HG02852 (cell line): ENCODE results near the gene SFTPD.
A peak's percentile ranks its signal among the peaks of the same experiment; 100 is the strongest.

ENCODE experiments used
- ATAC-seq: cut with Tn5 transposase; IDR thresholded peaks from one replicate; pipeline ENCODE4 v1.9.1; 2021; ENCODE audit warnings: mild to moderate bottlenecking, moderate library complexity; ENCODE audit not compliant: unreplicated experiment

Gene SFTPD

DNA sequence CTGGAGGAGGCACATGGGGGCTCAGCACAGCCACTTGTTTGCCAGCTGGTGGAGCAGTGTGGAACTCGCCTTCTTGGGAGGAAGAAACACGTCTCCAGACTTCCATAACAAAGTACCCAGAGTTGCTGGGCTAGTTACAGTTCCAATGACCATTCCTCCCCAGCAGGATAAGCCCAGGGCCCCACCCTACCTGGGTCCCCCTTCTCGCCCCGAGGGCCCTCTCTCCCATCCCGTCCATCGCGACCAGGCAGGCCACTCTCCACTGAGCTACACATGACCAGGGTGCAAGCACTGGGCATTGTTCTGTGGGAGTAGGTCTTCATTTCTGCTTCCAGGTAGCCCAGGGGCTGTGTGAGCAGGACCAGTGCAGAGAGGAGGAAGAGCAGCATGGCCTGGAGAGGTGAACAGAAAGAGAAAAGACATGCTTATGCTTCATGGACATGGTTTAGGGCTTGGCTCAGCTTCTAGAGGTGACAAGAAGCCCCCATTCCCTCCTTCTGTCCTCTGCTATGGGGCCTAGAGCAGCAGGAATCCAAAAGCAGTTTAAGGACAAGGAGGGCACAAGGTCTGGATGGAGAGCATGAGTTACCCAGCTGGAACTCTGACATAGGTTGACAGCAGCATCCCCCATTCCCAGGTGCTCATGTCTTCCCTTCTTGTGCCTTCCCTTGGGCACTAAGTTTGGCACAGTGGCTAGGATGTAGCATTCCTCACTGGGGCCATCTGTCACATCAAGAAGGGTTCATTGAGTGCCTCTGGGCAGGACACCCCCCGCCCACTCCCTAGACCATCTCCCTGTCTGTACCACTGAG, 2.4 kb downstream of the SFTPD start:
- no peak for ATAC-seq

DNA sequence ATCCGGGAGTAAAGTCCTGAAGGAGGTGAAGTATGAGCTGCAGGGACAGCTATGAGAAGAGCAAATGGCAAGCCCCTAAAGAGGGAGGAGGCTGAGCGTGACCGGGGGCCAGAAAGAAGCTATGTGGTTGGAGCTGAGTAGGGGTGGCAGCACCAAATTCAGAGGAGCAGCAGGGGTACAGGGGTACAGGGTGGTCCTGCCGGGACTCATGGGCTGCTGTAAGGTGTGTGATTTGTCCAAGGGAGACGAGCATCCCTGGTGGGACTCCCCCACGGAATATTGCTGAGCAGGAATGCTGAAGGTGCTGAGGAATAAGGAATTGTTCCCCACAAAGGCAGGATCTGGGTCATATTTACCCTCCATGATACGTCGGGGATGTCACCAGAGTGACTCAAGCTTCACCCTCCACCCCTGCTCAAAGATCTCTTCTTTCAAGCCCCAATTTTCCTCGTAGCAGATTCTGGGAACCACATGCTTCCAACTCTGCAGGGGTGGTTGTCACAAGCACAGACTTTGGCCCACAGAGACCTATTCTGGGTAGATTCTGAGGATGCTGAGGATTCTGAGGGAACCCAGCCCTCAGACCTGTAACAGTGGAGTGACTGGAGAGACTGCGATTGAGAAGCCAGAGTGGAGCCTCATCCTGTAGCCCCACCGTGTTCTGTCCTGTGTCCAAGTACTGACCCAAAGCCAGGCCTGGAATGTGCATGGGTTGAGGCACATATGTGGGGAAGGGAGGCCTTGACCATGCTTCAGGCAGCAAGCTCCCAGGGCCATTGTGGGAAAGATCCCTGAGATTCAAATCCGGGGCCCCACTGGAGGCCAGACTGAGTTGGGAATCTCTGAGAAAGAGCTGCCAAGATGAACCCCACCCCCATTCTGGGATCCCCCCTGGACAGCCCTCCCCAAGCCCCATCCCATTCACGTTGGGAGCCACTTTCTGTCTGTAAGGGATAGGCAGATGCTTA, 4.2 kb downstream of the SFTPD start:
- ATAC-seq = no peak

DNA sequence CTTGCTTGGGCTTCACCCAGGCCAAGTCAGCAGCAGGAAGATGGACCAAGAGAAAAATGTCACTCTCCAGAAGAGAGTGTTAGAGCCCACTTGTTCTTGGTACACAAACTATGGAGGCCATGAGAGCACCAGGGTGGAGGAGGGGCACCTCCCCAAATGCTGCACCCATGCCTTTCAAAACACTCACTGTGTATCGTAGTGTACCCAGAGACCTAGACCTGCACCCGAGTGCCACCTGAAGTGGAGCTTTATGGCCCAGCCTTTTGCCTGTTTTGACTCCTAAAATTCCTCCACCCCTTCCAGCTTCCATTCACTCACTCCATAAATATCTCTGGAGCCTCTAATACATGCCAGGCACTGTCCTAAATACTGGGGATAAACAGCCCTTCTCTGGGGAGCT, 5.0 kb downstream of the SFTPD start:
- ATAC-seq = no peak

DNA sequence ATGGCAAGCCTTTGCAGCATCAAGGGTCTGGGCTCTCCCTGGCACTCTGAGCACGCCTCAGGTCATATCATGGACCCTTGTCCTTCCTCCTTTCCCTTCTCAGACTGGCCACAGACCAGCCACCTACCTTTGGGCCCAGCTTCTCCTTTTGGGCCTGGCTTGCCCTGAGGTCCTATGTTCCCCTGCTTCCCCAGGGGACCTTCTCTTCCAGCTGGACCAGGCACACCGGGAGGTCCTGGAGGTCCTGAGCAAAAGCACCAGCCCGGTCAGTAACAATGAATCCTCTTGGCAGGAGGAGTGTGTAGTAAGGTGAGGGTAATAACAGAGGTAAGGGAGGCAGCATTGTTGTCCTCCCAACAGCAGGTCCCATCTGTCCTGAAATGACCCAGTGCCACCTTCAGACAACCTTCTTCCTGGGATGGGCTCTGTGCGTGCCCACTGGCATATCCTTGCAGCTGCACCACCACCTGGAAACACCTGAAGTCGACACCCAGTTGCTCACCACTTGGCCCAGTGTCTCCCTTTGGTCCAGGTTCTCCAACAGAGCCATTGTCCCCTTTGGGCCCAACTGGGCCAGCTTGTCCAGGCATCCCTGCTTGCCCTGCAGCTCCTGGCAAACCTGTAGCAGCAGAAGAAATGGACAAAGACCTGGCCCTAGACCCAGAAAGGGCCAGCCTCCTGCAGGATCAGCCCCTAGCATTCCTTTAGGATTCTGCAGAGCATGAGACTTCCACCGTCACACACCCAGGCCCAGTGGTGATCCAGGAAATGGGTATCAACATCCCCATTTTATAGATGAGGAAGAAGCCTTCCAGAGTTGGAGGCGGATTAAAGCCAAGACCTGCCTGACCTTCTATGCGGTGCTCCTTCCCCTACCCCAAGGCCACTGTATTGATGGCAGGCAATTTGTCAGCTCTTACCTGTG, 6.4 kb downstream of the SFTPD start:
- ATAC-seq = no peak

DNA sequence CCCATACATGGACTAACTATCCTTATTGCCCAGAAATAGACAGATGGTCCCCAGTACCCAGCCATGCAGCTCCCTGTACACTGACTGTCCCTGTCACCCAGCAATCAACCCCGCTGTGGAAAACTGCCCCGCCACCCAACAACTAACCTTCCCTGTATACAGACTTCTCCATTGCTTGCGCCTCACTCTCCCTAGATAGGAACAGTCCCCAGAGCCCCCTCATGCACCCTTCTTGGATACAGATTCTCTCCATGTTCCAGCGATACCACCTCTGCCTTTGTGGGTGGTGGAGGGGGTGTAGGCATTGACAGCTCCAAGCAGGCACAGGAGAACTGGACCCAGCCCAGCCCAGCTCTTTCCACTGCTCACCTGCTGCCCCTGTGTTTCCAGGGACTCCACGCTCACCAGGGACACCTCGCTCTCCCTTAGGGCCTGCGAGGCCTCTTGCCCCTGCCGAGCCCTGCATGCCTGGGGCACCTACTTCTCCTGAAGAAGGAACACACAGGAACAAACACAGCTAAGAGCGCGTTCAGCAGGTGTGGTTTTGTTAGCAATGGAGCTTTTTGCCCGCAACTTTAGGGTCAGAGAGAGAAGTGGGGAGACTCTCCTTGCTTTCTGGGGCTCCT, 7.2 kb downstream of the SFTPD start:
- ATAC-seq = no peak

DNA sequence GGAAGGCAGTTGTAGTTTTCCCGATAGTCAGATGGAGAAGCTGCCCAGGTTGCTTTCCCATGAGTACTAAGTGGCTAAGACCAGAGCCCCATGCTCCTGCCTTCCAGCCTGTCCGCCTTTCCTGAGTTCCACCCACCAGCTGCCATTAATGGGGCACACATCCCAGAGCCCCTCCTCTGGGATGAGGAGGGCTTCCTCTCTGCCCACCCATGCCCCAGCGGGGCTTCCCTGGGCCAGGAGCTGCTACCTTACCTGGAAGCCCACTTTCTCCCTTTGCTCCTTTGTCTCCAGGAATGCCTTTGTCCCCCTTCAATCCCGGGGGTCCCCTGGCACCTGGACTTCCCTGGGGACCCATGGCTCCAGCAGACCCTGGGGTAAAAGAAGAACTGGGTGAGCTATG, 7.8 kb downstream of the SFTPD start:
- ATAC-seq = no peak

DNA sequence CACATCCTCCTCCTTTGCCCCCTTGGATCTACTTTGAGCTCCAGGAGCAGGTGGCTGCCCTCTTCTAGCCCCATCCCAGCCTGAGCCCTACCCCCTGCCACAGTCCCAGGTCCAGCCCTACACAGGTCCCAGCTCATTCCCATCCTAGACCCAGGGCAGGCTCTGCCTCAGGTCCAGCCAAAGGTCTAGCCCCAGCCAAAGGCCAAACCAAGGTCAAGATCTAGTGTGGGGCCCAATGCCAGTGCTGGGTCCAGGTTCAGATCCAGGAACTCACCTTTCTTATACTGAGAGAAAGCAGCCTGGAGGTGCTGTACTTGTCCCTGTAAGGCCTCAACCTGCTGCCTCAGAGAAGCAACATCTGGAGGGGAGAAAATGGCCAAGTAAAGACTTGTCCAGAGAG, 8.5 kb downstream of the SFTPD start:
- ATAC-seq = no peak

DNA sequence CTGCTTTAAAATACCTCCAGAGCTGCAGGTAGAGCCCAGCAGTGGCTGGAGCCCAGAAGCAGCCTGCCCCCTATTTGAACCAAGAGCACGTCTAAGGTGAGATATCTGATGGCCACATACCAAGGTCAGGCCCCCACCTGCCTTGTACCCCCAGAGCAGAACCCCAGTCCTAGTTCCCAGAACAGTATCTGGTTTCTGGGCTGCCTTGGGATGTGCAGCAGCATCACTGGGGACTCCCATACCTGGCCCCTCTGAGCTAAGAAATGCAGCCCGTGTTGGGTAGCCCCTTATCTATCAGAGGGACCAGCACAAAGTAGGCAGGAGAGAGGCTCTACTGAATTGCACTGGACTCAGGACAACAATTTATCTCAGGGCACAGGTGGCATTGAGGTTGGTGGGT, 8.9 kb downstream of the SFTPD start:
- no peak for ATAC-seq

DNA sequence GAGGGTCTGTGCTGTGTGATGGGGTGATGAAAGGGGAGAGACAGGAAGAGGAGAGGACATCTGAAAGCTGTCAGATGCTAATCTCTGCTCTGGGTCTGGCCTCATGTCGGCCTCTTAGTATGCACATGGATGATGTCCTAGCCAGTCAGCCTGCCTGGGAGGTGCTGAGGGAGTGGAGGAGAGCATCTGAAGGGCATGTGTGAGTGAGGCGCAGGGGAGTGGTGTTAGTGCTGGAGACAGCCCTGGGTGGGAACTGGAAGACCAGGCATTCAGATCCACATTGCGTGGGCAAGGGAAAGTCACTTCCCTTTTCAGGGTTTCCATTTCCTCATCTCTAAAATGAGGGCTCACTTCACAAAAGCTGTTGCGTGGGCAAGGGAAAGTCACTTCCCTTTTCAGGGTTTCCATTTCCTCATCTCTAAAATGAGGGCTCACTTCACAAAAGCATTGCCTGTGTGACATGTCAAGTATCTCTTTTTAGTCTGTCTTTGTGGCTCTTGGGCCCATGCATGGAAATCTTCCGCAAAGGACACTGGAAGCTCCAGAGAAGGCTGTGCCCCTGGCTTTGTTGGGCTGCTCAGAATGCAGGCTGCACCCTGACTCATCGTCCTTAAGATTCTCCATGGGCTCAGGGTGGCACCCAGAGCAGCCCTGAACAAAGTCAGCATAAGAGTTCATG, 10.0 kb downstream of the SFTPD start:
- peak; percentile 70 for ATAC-seq

DNA sequence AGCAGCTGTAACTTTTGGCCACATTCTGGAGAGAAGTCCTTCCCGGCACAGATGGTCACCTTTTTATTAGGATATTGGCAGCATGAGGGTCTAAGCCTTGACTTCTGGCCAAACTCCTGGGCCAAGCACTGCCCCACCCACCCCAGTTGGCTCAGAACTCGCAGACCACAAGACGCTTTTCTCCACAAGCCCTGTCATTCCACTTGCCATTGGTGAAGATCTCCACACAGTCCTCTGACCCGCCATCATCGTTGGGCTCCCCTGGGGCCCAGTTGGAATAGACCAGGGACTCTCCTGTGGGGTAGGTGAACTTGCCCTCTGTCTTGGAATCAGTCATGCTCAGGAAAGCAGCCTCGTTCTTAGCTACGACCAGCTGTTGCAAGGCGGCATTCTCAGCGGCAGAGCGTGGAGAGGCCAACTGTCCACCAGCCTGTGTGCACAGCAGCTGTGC, 11.2 kb downstream of the SFTPD start:
- no peak for ATAC-seq

DNA sequence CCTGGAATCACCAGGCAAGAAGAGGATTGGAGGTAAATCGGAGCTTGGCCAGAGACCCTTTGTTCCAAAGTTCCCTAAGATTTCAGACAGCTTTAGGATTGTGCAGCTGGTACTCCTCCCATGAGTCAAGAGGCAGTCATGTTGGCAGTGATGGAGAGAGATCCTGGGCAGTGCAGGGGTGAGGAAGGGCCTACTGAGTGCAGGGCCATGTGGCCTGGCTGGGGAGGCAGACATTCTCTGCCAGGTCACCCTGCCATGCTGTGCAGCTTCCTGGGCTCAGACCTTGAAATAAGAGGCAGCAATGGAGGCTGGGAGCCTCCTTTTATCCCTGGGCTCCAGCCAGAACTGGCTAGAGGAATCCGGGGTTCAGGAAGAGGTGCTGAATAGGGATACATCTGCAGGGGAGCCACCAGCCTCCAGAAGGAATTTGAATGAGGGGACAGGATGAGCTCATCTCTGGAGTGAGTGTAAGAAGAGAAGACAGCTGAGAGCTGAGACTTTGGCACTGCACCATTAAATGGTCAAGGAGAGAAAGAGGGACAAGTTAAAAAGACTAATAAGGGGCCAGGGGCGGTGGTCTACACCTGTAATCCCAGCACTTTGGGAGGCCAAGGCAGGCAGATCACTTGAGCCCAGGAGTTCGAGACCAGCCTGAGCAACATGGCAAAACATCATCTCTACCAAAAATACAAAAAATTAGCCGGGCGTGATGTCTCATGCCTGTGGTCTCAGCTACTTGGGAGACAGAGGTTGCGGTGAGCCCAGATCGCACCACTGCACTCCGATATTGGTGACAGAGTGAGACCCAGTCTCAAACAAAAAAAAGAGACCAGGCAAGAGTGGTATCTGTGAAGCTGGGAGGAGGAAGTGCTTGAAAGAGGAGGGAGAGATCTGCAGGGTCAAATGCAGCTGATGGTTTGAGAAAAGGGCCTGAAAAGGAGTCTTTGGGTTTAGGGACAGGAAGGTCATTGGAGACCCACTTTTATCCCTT, 12.0 kb downstream of the SFTPD start:
- no peak for ATAC-seq

DNA sequence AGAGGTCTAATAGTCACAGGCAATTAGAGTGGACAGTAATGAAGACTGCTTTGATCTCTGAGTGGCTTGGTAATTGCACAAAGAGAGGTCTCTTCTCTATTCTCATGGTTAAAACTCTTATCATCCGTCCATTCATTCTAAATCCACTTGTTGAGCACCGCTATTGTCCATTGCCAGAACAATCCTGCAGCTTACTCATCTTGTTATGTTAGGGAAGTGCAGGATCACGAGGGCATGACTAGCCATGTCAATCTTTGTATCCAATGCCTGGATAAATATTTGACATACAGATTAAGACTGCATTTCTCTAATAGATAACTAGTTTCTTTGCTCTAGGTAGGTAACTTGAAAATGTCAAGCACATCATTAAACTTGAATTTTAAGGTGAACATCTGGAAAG, 14.9 kb downstream of the SFTPD start:
- ATAC-seq = no peak

DNA sequence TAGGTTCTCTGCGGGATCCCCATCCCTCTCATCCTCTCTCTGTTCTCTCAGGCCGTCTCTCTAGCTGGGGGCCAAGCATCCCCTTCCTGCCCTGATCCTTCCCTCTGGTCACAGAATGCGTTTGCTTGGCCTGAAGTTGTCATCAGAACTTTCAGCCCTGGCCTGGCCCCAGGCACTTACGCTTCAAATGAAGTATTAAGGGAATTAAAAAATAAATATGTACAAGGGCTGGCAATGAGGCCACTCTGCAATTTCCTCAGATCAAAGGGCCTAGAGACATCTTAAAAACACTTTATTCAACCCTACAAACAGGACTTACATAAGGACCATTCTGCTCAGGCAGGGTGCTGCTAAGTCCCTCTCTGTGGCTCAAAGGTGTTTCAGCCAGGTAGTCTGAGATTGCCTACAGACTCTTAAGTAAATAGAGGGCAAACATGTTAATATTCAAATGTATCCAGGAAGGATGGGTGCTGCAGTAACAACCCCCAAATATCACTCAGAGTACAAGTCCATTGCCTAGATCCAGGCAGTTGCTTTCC, 16.0 kb downstream of the SFTPD start:
- ATAC-seq = no peak

DNA sequence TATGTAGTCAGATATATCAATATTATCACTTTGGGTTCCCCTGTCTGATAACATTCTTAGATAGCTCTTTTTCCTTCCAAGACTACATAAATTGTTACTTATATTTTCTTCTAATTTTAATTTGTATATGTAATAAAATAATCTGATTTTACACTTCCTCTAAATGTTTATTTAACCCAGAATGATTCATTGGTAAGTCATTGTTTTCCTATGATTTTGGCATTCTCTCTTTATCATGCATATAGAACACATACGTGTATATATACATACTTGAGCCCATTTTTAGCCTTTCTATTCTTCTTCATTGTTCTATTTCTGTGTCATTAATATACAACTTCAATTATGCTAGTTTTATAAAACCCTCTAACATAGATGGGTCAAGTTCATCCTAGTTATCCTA, 16.6 kb downstream of the SFTPD start:
- no peak for ATAC-seq

DNA sequence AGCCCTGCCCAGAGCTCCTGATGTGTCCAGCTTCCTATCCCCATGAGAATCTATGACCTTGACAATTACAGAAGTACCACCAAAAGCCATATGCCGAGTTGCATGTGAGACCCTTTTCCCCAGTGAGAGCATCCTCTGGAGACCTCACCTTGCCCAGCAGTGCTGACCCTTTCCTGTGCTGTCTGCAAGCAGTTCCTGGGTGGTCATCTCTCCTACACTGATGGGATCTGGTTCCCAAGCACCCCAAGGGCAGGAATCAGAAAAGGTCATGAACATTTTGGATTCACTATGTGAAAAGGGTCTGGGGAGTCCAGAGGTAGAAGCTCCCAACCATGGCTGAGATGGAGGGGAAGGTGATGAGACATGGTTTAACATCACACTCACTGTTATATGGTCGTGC, 18.2 kb downstream of the SFTPD start:
- no peak for ATAC-seq

DNA sequence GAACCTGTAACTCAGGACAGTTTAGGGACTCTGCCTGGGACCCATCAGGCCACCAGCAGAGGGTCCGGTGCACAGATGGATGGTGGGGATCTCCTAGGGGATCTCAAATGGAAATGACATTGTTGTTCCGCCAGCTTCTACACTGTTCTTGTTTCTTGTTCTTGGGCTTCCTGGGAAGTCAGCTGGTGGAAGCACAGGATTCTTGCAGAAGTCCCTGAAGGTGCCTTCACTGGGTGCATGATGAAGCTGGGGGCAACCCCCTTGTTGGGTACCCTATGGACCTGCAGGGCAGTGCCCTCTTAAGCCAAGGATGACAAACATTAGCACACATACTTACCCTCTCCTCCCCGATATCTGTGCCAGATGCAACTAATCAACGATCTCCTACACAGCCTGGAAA, 18.6 kb downstream of the SFTPD start:
- no peak for ATAC-seq

DNA sequence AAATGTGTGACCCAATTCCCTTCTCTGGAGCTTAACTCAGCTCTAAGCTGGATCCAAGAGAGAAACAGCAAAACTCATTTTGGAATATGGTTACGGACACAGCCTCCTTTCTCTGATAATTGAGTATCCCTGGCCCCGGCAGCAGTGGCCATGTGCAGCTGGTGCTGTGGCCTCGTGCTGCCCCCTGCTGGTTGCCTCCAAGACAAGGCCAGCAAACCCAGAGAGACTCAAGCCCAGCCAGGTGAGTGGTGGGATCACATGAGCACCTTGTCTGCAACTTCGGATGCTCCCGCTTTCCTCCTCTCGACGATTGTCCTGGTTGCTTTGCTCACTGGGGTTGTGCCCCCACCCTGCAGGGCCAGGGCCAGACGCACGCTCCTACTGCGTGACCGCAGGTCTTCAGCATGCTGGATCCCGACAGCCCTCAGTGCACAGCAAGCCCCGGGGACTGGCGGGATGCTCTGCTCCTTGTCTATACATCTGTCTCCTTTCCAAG, 19.4 kb downstream of the SFTPD start:
- peak; percentile 90 for ATAC-seq

DNA sequence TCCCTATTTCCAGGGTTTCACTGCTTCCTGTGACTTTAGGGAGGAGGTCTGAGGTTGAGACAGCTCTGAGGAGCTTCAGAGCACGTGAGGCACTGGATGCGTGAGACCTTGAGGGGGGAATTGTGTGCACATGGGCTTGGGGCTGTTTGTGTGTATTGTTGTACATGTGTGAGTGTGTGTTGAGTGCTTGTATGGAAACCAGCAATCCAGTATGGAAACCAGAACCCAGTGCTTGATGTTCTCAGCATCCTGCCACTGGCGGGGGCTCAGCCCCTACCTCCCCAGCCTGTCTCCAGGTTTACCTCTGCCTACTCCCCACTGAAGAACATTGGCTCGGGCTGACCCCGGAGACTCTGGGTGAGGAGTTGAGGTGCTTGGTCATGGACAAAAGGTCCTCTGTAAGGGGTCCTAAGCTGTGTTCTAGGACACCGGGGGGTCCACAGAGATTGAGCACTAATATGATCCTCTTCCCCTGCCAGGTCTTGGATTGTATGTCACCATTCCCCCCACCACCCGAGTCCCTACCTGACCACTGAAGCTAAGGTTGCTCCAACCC, 20.8 kb downstream of the SFTPD start:
- ATAC-seq = no peak
